ENCODE data around the gene MAD1L1. TPM values are rescaled to one million over a fixed set of nuclear protein-coding genes. Genes with fewer than 3 reads are reported as not detected.

Gene MAD1L1
- total and polyA plus RNA-seq, 2 of the 4 experiments (the other 2 are of a cell fraction) = 29.0 to 40.9 TPM

DNA sequence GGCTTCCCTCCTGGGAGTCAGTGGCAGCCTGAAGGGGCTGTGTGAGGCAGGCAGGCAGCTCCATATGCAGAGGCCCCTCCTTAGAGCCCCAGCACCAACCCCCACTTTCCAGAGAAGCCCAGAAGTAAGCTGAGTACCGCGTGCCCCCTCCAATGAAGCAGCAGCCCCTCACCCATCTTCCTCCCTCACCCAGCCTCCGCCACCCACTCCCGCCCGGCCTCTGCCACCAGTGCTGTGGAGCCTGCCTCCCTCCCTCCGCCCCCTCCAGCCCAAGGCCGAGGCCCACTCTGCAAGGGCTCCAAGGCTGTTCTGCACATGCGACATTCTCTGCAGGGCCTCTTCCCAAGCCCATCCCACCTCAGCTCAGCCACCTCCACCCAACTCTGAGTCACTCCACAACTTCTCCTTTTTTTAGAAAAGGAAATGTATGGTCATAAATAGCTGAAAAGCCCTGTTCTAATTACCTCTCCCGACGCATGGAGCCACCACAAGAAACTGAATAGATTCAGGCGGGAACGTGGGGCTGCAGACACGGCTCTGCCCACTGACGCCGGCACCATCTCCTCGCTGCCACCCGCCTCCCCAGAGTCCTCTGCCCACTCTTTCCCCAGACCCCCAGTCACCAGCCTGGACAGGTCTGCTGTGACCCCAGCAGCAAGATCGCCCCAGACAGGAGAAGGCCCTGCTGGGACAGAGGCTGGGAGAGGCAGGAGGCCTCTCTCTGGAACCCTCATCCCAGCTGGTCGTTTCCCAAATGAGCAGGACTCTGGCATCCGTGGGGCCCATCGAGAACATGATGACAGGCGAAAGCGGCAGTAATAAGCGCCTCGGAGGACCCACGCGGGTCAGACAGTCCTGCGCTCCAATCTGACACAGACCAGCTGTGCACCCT, 213.9 kb downstream of the MAD1L1 start (continued):
- TF ChIP-seq, protein P1, sequence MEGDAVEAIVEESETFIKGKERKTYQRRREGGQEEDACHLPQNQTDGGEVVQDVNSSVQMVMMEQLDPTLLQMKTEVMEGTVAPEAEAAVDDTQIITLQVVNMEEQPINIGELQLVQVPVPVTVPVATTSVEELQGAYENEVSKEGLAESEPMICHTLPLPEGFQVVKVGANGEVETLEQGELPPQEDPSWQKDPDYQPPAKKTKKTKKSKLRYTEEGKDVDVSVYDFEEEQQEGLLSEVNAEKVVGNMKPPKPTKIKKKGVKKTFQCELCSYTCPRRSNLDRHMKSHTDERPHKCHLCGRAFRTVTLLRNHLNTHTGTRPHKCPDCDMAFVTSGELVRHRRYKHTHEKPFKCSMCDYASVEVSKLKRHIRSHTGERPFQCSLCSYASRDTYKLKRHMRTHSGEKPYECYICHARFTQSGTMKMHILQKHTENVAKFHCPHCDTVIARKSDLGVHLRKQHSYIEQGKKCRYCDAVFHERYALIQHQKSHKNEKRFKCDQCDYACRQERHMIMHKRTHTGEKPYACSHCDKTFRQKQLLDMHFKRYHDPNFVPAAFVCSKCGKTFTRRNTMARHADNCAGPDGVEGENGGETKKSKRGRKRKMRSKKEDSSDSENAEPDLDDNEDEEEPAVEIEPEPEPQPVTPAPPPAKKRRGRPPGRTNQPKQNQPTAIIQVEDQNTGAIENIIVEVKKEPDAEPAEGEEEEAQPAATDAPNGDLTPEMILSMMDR (conservative IDR thresholded peaks at IDR 0.05; ENCODE audit: low read depth, low read length) = no peak
- 0 out of 2 replicates have a peak, but pooled peaks have one; percentile 7 for TF ChIP-seq FOS (IDR thresholded peaks at IDR 0.05; ENCODE audit: low read depth, low read length)
- TF ChIP-seq RFX5 (IDR thresholded peaks at IDR 0.05; ENCODE audit: low read depth, low read length) = no peak
- TF ChIP-seq NFE2L2 (IDR thresholded peaks at IDR 0.05; ENCODE audit: low read depth, low read length) = no peak
- TF ChIP-seq MAZ (IDR thresholded peaks at IDR 0.05; ENCODE audit: borderline replicate concordance, low read depth, low read length) = 0 out of 2 replicates have a peak, but pooled peaks have one; percentile 15
- no peak for TF ChIP-seq SMC3 (IDR thresholded peaks at IDR 0.05; ENCODE audit: low read depth, low read length)
